Middle frontal gyrus (tissue), 1 donor: Measurements from ENCODE around the gene COL11A1.
"Not testable (repeated sequence)": the region's sequence is repeated elsewhere in the genome, so short reads cannot be mapped to it uniquely, and the experiment has no call there.

Experiments
- DNase-seq: peaks from one replicate; pipeline ENCODE4 v3.0.0-alpha.2; 2015; ENCODE audit warnings: low spot score; ENCODE audit errors: extremely low spot score

COL11A1 gene

DNA sequence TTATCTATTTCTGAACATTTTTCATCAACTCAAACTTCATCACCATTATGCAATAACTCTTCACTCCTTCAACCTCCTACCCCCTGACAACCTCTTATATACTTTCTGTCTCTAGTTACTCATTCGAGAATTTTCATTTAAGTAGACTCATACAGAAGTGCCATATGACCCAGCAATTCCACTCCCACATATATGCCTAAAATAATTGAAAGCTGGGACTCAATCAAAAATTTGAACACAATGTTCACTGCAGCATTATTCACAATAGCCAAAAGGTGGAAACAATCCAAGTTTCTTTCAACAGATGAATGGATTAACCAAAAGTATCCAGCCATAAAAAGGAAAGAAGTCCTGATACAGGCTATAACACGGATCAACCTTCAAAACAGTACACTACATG lies 24.1 kb downstream of the COL11A1 start:
- no peak for DNase-seq

DNA sequence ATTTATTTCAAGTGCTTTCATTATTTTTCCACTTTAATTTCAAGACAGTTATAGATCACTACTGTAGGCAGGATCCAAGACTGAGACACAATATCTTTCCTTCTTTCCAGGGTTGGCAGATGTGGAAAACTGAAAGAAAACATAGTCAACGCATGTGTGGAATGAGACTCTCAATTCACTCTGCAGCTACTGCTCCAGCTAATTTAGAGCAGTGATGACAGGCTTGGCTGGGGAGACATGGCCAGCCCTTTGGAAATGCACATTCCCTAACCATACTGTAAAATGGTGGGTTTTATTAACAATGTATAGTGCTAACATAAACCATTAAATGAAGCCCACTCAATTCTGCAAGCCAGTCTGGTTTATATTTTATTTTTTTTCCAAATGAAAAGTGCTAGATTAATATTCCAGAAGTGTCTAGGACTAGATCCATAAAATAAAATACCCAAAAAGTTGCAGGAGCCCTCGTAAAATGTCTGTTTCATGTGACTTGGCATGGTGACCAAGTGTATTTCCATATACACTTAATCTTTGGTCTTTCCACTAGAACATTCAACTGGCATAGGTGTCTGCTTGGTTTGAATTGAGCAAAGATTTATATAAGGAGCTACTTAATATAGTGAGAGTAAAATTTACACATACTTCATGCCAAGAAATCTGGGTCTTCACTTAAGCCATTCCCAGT lies 32.9 kb downstream of the COL11A1 start:
- no peak for DNase-seq

DNA sequence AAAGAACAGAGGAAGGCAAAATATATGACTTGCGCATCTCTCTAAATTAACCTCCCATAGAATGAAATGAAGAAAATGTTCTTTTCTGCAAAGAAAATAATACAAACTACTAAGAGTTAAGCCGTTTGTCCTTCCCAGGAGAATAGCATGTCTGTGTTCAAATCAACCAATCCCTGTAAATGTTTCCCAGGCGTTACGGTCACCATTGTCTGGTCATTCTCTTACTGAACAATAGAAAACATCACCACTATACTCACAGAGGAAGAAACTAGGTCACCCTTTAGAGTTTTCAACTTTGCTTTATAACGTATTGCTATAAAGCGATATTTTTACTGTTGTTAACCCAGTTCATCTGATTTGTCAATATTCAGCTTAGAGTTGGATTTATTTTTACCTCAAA lies 34.1 kb downstream of the COL11A1 start:
- no peak for DNase-seq

DNA sequence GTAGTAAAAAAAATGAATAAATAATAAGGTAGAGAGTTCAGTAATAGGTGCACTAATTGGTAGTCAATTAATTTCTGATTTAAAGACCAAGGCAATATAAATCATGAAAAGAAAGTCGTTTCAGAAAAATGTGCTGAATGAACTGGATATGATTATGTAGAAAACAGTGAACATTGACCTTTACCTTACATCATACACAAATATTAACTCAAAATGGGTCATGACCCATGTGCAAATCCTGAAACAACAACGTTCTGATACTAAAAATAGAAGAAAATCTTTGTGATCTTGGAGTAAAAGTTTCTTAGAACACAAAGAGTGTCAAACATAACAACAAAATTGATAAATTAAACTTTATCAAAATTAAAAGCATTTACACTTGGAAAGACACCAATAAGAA lies 39.1 kb downstream of the COL11A1 start:
- no peak for DNase-seq

DNA sequence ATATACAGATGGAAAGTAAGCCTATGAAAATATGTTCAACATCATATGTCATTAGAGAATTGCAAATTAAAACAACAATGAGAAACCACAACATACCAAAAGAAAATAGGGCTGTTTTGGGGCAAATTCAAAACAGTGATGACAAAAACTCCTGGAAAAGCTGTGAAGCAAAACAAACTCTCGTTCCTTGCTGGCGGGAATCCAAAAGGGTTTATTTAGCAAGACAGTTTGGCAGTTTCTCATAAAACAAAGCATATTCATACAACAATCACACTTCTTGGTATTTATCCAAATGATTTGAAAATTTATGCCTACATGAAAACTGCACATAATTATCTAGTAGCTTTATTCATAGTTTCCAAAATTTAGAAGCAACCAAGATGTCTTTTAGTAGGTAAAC lies 44.4 kb downstream of the COL11A1 start:
- DNase-seq: no peak

DNA sequence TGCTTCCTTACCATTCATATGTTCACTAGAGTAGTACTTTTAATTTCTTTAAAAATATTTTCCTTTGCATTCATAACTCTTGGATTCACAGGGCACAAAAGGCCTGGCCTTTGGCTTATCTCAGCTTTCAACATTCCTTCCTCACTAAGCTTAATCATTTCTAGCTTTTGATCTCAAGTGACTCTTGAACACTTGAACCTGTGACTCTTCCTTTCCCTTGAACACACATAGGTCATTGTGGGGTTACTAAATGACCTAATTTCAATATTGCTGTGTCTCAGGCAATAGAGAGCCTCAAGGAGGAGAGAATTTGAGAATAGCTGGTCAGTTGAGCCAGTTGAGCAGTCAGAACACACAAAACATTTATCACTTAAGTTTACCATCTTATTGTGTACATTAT lies 49.9 kb downstream of the COL11A1 start:
- DNase-seq: no peak

DNA sequence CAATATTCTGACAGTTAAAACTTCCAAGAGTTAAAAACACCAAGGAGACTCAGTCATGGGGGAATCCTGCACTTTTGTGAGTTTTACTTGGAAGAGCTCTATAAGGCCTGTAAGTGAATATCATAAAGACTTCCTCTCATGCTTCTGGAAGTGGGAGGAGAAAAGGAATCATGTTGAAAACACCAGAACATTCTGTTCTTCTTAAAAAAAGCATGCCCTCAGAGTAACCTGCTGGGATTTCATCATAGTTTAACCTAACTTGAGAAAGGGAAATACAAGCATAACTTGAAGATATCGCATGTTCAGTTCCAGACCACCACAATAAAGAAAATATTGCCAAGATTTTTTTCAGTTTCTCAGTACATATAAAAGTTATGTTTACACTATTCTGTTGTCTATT lies 51.9 kb downstream of the COL11A1 start:
- no peak for DNase-seq

DNA sequence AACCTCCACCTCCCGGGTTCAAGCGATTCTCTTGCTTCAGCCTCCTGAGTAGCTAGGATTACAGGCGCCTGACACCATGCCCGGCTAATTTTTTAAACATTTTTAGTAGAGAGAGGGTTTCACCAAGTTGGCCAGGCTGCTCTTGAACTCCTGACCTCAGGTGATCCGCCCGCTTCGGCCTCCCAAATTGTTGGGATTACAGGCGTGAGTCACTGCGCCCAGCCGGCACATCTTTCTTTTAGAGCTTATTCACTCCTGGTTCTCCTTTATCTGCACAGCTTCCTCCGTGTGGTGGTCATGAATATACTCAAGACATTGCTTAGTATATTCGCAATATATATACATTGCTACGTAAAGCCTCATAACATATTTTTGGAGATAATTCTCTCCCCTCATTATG lies 80.2 kb downstream of the COL11A1 start:
- DNase-seq: not testable (repeated sequence)

DNA sequence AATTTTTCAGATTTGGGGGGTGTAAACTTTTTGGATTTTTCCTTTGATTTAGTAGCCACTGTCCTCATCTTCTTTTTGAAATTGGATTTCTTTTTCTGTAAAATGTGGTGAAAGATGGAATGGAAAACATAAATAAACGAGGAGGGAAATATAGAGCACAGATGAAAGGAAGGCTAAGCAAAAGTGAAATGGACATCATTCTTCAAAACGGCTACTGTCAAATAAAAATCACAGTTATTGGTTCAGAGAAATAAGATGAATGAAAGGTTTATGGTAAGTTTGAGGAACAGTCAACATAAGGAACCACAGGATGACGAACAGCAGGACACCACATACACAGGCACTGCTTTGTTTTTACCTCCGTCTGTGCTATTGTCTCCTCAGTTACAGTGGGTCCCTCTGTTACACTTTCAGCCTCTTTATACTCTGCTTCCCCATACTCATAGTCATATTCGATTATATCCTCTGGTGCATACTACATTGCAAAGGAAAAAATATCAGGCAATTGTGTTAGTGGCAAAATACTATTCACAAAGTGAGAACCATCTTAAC lies 82.4 kb downstream of the COL11A1 start:
- DNase-seq: no peak

DNA sequence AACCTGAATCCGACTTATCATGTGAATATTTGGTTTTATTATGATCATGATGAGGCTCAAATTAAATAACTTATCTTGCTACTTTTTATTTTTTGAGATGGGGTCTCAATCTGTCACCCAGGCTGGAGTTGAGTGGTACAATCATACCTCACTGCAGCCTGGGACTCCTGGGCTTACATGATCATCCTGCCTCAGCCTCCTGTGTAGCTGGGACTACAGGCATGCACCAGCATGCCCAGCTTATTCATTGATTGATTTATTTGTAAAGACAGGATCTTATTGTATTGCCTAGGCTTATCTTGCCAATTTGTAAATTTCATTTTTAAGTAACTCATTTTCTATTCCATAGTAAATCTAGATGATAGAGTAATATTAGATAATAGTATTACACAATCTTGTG lies 84.3 kb downstream of the COL11A1 start:
- DNase-seq: no peak

DNA sequence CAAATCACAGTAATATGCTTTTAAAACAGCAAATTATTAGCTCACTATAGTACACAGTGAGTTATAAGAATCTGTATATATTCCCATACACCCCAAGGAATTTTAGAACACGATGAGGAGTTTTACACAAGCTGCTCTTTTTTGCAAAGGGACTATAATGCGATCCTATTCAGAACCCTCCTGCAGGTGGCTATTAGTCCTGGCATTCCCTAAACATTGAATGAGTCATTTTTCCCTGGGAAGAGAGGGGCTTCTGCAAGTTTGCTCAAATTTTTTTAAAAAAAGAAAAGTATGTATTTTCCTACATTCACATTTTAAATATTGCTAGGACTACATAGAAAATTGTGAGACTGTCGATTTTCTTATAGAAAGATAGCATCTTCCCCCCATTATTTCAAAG lies 106.3 kb downstream of the COL11A1 start:
- DNase-seq: no peak

DNA sequence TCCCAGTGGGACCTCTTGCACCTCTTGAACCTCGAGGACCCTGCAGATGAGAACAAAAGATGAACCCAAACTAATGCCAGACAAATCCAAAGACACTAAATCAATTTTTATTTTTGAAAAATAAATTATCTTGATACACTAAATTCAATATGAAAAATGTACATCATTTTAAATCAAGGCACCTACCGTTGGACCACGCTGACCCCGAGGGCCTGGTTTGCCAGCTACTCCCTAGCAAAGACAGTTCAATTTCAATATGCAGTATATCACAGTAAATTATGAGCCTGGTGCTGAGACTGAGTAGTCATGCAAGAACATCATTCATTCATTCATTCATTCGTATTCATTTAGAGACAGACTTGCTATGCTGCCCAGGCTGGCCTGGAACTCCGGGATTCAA lies 129.4 kb downstream of the COL11A1 start:
- no peak for DNase-seq

DNA sequence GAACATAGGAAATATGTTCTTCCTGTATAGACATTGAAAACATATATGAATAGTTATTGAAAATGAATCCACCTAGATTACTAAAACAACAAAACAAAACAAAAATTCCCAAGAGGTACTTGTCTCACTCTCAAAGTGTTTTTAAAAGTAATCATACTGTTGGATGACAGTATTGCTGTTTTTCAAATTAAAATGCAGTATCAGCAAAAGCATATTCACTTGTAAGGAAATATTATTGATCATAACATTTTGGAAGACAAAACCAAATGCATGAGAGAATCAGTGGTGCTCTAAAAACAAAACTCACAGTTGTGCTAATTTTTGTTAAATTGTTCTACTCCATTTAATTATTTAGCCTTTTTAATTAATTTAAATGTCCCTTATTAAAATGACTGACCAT lies 131.0 kb downstream of the COL11A1 start:
- DNase-seq: no peak

DNA sequence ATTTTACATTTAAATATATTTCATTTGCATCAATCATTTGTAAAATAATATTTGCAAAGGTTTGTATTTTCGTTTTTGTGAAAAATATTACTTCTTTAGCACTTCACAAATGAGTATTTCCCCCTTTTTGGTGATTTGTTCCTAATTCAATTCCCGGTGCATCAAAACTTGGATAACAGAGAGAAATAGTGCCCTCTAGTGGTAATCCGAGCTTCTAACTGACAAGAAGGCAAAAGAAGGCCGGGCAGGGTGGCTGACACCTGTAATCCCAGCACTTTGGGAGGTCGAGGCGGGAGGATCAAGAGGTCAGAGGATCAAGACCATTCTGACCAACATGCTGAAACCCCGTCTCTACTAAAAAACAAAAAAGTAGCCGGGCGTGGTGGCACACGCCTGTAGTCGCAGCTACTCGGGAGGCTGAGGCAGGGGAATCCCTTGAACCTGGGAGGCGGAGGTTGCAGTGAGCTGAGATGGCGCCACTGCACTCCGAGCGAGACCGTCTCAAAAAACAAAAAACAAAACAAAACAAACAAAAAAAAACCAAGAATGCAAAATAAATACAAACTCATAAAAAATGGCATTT lies 137.7 kb downstream of the COL11A1 start:
- DNase-seq: no peak

DNA sequence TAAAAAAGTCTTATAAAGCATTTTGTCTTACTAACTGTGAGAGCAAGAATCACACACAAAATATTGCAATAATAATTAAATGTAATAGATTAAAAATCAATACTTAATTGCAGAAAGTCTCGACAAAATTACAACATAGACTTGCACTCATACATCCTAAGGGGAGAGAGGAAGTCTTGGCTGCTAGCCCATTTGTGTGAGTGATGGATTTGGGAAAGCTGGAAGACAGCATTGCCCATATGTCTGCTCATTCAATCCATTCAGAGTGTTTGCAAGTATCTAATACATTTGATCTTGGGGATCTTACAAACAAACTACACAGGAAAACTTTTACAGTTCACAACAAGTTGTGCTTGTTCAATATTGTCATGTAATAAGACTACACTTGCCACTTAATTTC lies 140.5 kb downstream of the COL11A1 start:
- DNase-seq: no peak

DNA sequence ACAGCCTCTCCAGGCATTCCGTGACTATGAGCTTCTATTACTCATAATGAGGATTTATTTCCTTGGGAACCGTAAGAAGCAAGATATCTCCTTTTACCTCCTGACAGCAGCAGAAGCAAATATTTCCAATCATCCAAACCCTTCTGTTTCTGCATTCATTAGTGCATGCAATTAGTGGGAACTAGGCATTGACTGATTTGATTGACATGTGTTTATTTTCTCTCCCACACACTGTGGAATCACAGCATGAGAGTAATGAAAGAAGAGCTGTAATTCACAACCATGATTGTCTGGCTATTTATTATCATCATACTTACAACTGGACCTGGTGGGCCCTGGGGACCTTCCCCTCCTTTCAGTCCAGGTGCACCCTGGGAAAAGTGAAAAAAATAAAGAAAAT lies 146.8 kb downstream of the COL11A1 start:
- no peak for DNase-seq

DNA sequence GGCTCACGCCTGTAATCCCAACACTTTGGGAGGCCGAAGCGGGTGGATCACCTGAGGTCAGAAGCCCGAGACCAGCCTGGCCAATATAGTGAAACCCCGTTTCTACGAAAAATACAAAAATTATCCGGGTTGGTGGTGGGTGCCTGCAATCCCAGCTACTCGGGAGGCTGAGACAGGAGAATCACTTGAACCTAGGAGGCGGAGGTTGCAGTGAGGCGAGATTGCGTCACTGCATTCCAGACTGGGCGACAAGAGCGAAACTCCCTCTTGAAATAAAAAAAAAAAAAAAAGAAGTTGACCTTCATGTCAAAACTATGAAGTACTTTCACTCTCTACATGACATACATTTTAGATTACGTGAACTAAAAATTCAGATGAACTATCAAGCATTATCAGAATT lies 153.7 kb downstream of the COL11A1 start:
- no peak for DNase-seq

DNA sequence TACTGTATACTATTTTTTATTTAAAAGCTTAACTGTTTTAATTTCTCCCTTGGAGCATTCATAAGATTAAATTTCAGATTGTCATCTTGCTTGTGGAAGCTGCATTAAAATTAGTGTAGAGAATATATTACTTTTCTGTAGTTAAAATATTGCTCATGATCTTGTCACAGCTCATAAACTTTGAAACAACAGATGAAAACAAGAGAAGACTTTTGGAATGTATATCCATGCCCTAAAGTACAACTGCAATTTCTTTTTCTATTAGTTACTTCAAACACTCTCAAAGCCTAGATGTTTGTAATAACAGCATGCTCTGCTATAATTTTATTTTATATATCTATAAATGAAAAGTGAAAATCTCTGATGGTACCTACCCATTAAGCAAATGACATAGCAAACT lies 155.9 kb downstream of the COL11A1 start:
- no peak for DNase-seq

DNA sequence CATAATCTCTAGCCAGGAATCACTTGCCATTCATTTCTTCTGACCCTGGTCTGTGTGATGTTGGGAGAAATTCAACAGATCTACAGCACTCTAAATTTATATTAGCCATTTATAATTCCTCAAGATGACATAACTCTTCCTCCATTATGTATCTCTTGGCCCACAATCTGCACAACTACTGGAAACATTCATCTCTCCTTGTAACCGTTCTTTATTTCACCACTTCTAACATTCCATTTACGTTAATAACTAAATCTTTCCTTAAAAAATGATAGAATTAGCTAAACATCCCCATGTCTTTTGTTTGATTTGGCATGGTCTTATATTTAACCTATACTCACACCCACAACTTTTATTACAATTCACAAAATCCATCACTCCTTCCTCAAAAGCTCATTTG lies 166.0 kb downstream of the COL11A1 start:
- DNase-seq: no peak

DNA sequence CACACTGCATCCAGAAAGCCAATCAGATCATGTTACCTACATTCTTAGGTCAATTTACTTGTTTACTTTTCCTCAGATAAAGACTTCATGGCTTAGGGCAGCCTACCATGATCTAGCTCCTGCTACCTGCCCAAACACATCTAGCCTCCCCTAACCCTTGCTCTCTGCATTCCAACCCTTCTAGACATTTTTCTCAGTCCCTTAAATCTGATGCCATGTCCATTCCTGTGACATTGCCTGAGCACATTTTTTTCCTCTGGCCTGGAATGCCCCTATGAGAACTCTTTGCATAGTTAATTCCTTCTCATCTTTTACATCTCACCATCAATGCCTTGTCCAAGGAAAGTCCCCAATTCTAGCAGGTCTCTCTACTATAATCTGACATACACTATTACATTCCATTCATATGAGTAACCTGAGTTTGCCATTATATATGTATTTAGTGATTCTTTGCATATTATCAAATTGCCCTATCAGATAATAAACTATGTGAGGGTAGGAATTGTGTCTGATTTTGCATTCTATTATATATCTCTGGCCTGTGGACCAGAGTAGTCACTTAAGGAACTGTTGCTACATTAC lies 166.9 kb downstream of the COL11A1 start:
- no peak for DNase-seq

DNA sequence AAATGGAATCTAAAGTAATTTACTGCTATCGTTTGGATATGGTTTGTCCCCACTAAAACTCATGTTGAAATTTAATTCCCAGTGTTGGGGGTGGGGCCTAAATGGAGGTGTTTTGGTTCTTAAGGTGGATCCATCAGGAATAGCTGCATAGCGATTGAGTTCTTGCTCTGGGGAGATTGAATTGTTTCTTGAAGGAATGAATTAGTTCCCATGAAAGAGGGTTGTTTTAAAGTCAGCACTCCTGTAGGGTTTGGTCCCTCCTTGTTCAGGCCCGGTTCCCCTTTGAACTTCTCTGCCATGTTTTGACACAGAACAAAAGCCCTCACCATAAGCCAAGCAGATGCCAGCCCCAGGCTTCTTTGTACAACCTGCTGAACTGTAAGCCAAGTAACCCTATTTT lies 170.9 kb downstream of the COL11A1 start:
- no peak for DNase-seq

DNA sequence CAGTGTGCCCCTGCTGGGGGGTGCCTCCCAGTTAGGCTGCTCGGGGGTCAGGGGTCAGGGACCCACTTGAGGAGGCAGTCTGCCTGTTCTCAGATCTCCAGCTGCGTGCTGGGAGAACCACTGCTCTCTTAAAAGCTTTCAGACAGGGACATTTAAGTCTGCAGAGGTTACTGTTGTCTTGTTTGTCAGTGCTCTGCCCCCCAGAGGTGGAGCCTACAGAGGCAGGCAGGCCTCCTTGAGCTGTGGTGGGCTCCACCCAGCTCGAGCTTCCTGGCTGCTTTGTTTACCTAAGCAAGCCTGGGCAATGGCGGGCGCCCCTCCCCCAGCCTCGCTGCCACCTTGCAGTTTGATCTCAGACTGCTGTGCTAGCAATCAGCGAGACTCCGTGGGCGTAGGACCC lies 175.0 kb downstream of the COL11A1 start:
- not testable (repeated sequence) for DNase-seq

DNA sequence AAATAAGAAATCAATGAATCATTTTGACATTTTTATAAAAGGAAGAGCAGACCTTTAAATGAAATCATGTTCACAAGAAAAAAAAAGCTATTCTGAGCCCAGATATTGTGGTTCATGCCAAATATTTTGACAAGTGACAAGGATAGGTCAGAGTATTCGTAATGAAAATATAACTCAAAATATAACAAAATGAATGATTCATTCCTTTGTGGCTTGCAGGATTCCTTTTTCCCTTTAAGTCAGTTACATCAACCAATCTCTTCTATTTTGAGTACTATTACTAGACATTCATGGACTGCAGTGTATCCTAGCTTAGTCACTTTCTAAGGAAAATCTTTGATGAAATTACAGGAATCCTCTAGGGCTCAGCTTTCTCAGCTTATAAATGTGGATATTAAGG lies 188.7 kb downstream of the COL11A1 start:
- DNase-seq: no peak
